ENCODE results near the gene SF3A1. TPM values are rescaled to one million over a fixed set of nuclear protein-coding genes. Genes with fewer than 3 reads are reported as not detected.

SF3A1 gene
- total and polyA plus RNA-seq, 2 of the 13 experiments (the other 11 are each of a cell fraction or from before 2014, with no cell fraction given): 10.0 to 22.0 TPM

DNA sequence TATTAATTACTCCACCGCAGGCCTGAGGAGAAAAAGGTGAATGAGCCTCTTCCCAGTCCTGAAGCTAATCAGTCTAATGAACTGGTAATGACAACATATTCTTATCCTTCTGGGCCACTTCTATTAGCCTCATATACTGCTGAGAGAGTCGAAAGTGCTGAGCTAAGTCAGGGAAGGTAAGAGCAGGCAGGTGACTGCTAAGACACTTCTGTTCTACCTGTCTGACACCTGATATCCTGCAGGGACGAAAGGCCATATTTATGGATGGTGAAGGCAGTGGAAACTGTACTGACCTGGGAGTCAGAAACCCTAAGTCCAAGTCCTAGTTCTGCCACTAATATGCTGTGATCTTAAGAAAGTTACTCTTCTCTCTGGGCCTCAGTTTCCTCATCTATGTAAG, 33.4 kb downstream of the SF3A1 start:
- no peak overlapping the region for H3K4me3 ChIP-seq (replicated peaks in 1 of 3; ENCODE audit: insufficient read depth in 1 of 3, low read depth in 2 of 3, low read length in 3 of 3)
- no peak overlapping the region for H2AFZ ChIP-seq (ENCODE audit: low read length)
- H3K36me3 ChIP-seq (replicated peaks in 1 of 2; ENCODE audit: control insufficient read depth in 1 of 2, insufficient read depth in 2 of 2, low read length in 2 of 2): no peaks in the 10 kb centered on the region
- no TSS peak for BruUV-seq (replicated peaks)
- in situ Hi-C loops (cut with HindIII; ENCODE audit: extremely low pct_ligation_motif_present, low pct_unique_long_range_greater_than_20kb): no loop called here
- TF ChIP-seq ZNF614 (CRISPR knock-in tag; IDR thresholded peaks at IDR 0.05; ENCODE audit: borderline replicate concordance) (no peak), ZNF256 (CRISPR knock-in tag; conservative IDR thresholded peaks at IDR 0.05) (no peak), GZF1 (CRISPR knock-in tag; IDR thresholded peaks at IDR 0.05) (no peak), KLF11 (CRISPR knock-in tag; IDR thresholded peaks at IDR 0.05) (no peak)
- TF ChIP-seq, protein P1, sequence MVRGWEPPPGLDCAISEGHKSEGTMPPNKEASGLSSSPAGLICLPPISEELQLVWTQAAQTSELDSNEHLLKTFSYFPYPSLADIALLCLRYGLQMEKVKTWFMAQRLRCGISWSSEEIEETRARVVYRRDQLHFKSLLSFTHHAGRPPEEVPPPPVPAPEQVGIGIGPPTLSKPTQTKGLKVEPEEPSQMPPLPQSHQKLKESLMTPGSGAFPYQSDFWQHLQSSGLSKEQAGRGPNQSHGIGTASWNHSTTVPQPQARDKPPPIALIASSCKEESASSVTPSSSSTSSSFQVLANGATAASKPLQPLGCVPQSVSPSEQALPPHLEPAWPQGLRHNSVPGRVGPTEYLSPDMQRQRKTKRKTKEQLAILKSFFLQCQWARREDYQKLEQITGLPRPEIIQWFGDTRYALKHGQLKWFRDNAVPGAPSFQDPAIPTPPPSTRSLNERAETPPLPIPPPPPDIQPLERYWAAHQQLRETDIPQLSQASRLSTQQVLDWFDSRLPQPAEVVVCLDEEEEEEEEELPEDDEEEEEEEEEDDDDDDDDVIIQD (CRISPR knock-in tag; IDR thresholded peaks at IDR 0.05; ENCODE audit: low read depth): no peak
- ATAC-seq (no peak), DNase-seq (ENCODE audit: low spot score) (no peak), FAIRE-seq (no peak)
- no peaks in the 10 kb centered on the region for H3K9me3 ChIP-seq (ENCODE audit: low read length)
- no peak overlapping the region for H3K9ac ChIP-seq (ENCODE audit: insufficient read depth, low read depth, low read length)
- POLR2A ChIA-PET: interaction anchor here (1.0 kb wide), 1 partner anchor 34 kb away, joined by 3 read pairs; the partner anchor contains the start of genes CCDC157 and SF3A1
- H3K27me3 ChIP-seq (ENCODE audit: control insufficient read depth in 1 of 2, insufficient read depth in 2 of 2, low read length in 2 of 2): no peaks in the 10 kb centered on the region; a peak in 1 of 5 replicates
- no peaks in the 10 kb centered on the region for H4K20me1 ChIP-seq (ENCODE audit: insufficient read depth, low read length)
- intact Hi-C loops (cut with micrococcal nuclease; ENCODE audit: unreplicated experiment): no loop called here
- no peak overlapping the region for H3K27ac ChIP-seq (ENCODE audit: extremely low read length, insufficient read depth, low read length)
- WGBS (ENCODE audit: low lambda C conversion rate): 97% methylated on average over 3 of the region's 3 CpGs
- CTCF ChIA-PET (ENCODE audit: low intra/inter-chr PET ratio, low total read pairs): no interaction called here
- no peaks in the 10 kb centered on the region for H3K79me2 ChIP-seq (ENCODE audit: insufficient read depth, low read length)
- peaks cover 56% of the 10 kb centered on the region for H3K4me1 ChIP-seq (ENCODE audit: insufficient read depth, low read length)
- H3K4me2 ChIP-seq (ENCODE audit: low read depth, low read length): no peak overlapping the region

DNA sequence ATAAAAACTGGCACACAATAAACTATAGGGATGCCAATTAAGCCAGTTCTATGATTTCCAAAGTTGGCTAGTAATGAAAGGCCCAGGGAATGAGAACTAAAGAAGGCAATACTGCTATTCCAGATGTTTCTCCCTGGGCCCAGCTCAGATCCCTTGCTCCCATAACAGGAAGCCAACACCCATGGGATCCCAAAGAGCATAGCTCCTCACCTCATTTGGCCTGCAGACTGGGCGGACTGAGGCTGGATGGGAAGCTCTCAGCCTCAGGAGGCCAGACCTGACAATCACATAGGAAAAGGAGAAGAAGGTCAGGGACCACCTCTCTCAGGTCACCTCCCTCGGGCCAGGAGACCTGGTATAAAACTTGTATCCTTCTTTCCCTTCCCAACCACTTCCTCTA, 35.2 kb downstream of the SF3A1 start:
- CTCF ChIA-PET (ENCODE audit: low intra/inter-chr PET ratio, low total read pairs): no interaction called here
- 92% methylated on average over 2 of the region's 2 CpGs for WGBS (ENCODE audit: low lambda C conversion rate)
- Histone ChIP-seq H3K36me3 (replicated peaks in 1 of 2; ENCODE audit: control insufficient read depth in 1 of 2, insufficient read depth in 2 of 2, low read length in 2 of 2) (no peaks in the 10 kb centered on the region), H2AFZ (ENCODE audit: low read length) (no peak overlapping the region), H3K4me2 (ENCODE audit: low read depth, low read length) (no peak overlapping the region), H3K4me3 (replicated peaks in 1 of 3; ENCODE audit: insufficient read depth in 1 of 3, low read depth in 2 of 3, low read length in 3 of 3) (no peak overlapping the region), H3K9ac (ENCODE audit: insufficient read depth, low read depth, low read length) (no peak overlapping the region), H3K4me1 (ENCODE audit: insufficient read depth, low read length) (peaks cover 62% of the 10 kb centered on the region), H3K27me3 (ENCODE audit: control insufficient read depth in 1 of 2, insufficient read depth in 2 of 2, low read length in 2 of 2) (no peaks in the 10 kb centered on the region), H4K20me1 (ENCODE audit: insufficient read depth, low read length) (no peaks in the 10 kb centered on the region), H3K27ac (ENCODE audit: extremely low read length, insufficient read depth, low read length) (no peak overlapping the region), H3K9me3 (ENCODE audit: low read length) (no peaks in the 10 kb centered on the region), H3K79me2 (ENCODE audit: insufficient read depth, low read length) (no peaks in the 10 kb centered on the region)
- DNase-seq (ENCODE audit: low spot score) (no peak), FAIRE-seq (no peak), ATAC-seq (no peak)
- in situ Hi-C loops (cut with HindIII; ENCODE audit: extremely low pct_ligation_motif_present, low pct_unique_long_range_greater_than_20kb): no loop called here
- intact Hi-C loops (cut with micrococcal nuclease; ENCODE audit: unreplicated experiment): no loop called here
- no TSS peak for BruUV-seq (replicated peaks)
- POLR2A ChIA-PET: no interaction called here
- TF ChIP-seq, protein P2, sequence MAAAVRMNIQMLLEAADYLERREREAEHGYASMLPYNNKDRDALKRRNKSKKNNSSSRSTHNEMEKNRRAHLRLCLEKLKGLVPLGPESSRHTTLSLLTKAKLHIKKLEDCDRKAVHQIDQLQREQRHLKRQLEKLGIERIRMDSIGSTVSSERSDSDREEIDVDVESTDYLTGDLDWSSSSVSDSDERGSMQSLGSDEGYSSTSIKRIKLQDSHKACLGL (CRISPR knock-in tag; IDR thresholded peaks at IDR 0.05): no peak
- no peak for TF ChIP-seq SP5 (CRISPR knock-in tag; IDR thresholded peaks at IDR 0.05; ENCODE audit: borderline replicate concordance, low read depth)
- TF ChIP-seq JUN (CRISPR knock-in tag; IDR thresholded peaks at IDR 0.05): no peak
- TF ChIP-seq ZBTB38 (CRISPR knock-in tag; IDR thresholded peaks at IDR 0.05): no peak
- TF ChIP-seq ZNF138 (CRISPR knock-in tag; IDR thresholded peaks at IDR 0.05; ENCODE audit: low read depth): no peak
- TF ChIP-seq ATF7 (IDR thresholded peaks at IDR 0.05): no peak
- TF ChIP-seq ATF7 (CRISPR knock-in tag; IDR thresholded peaks at IDR 0.05): no peak
- TF ChIP-seq, protein P3, sequence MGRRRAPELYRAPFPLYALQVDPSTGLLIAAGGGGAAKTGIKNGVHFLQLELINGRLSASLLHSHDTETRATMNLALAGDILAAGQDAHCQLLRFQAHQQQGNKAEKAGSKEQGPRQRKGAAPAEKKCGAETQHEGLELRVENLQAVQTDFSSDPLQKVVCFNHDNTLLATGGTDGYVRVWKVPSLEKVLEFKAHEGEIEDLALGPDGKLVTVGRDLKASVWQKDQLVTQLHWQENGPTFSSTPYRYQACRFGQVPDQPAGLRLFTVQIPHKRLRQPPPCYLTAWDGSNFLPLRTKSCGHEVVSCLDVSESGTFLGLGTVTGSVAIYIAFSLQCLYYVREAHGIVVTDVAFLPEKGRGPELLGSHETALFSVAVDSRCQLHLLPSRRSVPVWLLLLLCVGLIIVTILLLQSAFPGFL (CRISPR knock-in tag; IDR thresholded peaks at IDR 0.05): no peak
- TF ChIP-seq ZNF761 (CRISPR knock-in tag; conservative IDR thresholded peaks at IDR 0.05): no peak
- no peak for TF ChIP-seq FOXJ3 (CRISPR knock-in tag; IDR thresholded peaks at IDR 0.05; ENCODE audit: borderline replicate concordance)
- no peak for TF ChIP-seq GTF3A (CRISPR knock-in tag; conservative IDR thresholded peaks at IDR 0.05)
- TF ChIP-seq, protein P4, sequence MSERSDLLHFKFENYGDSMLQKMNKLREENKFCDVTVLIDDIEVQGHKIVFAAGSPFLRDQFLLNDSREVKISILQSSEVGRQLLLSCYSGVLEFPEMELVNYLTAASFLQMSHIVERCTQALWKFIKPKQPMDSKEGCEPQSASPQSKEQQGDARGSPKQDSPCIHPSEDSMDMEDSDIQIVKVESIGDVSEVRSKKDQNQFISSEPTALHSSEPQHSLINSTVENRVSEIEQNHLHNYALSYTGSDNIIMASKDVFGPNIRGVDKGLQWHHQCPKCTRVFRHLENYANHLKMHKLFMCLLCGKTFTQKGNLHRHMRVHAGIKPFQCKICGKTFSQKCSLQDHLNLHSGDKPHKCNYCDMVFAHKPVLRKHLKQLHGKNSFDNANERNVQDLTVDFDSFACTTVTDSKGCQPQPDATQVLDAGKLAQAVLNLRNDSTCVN (CRISPR knock-in tag; IDR thresholded peaks at IDR 0.05; ENCODE audit: borderline replicate concordance): no peak
